ENCODE data around the gene ENAM.

Gene ENAM

DNA sequence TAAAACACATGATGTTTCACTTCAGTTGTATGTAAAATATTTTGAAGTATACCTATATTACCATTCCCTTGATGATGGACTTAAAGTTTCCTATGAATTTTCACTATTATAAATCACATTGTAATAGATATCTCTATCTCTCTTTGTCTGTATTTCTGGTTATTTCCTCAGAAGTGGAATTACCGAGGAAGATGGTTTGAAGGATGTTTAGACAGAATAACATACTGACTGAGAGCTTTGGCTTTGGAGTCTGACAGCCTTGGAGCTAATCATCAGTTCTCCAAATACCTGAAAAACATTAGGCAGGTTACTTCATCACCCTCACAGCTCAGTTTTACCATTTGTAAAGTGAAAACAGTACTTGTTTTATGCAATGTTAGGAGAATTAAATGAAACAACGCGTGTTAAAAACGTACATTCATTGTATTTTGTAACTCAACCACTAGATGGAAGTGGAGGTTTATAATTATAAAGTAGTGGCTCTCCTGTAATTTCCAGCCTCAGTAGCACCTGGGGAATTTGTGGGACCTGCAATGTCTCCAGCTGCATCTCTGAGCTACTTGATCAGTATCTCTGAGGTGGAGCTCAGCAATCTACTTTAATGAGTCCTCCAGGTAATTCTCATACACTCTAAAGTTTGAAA lies 23.4 kb downstream of the ENAM start:
- no peak overlapping the region for H2AFZ ChIP-seq (ENCODE audit: low read length)
- H3K79me2 ChIP-seq (ENCODE audit: insufficient read depth, low read length) = no peaks in the 10 kb centered on the region
- H4K20me1 ChIP-seq (ENCODE audit: insufficient read depth, low read length) = no peaks in the 10 kb centered on the region
- no peaks in the 10 kb centered on the region for H3K9me2 ChIP-seq (ENCODE audit: low read depth, low read length)
- peak; percentile 49 for TF ChIP-seq CTCF (IDR thresholded peaks at IDR 0.05; ENCODE audit: low read length)
- no peak for TF ChIP-seq EZH2 (IDR thresholded peaks at IDR 0.05; ENCODE audit: borderline replicate concordance, low read length)
- no peak overlapping the region for H3K9ac ChIP-seq (ENCODE audit: low read length)
- peaks cover 67% of the 10 kb centered on the region for H3K4me1 ChIP-seq (ENCODE audit: insufficient read depth, low read length, severe bottlenecking)
- H3F3A ChIP-seq (ENCODE audit: insufficient read depth, low read length) = peaks cover 46% of the 10 kb centered on the region
- H3K4me3 ChIP-seq (ENCODE audit: low read depth, low read length, poor library complexity, severe bottlenecking) = no peak overlapping the region
- peak overlapping the region; percentile 70 for H3K27ac ChIP-seq (ENCODE audit: low read depth, low read length, poor library complexity, severe bottlenecking)
- no peaks in the 10 kb centered on the region for H3K9me3 ChIP-seq (ENCODE audit: low read length)
- peak overlapping the region; percentile 7; the same call in 1 of the 2 replicates for H3K4me2 ChIP-seq (ENCODE audit: low read length)
- no peaks in the 10 kb centered on the region for H3K27me3 ChIP-seq (ENCODE audit: insufficient read depth, low read length)
- H3K36me3 ChIP-seq (ENCODE audit: insufficient read depth, low read length) = peaks cover 57% of the 10 kb centered on the region

- peaks cover 84% of the 10 kb centered on the region for H3K4me1 ChIP-seq (ENCODE audit: insufficient read depth, low read length, severe bottlenecking)
- peaks cover 23% of the 10 kb centered on the region for H3K79me2 ChIP-seq (ENCODE audit: insufficient read depth, low read length)
- TF ChIP-seq CTCF (IDR thresholded peaks at IDR 0.05; ENCODE audit: low read length) = no peak
- no peak for TF ChIP-seq EZH2 (IDR thresholded peaks at IDR 0.05; ENCODE audit: borderline replicate concordance, low read length)
- H2AFZ ChIP-seq (ENCODE audit: low read length) = no peak overlapping the region
- peaks cover 57% of the 10 kb centered on the region for H3F3A ChIP-seq (ENCODE audit: insufficient read depth, low read length)
- H3K27ac ChIP-seq (ENCODE audit: low read depth, low read length, poor library complexity, severe bottlenecking) = peak overlapping the region; percentile 70
- H3K4me3 ChIP-seq (ENCODE audit: low read depth, low read length, poor library complexity, severe bottlenecking) = no peak overlapping the region
- H3K27me3 ChIP-seq (ENCODE audit: insufficient read depth, low read length) = no peaks in the 10 kb centered on the region
- no peak overlapping the region for H3K9ac ChIP-seq (ENCODE audit: low read length)
- H3K36me3 ChIP-seq (ENCODE audit: insufficient read depth, low read length) = peaks cover 81% of the 10 kb centered on the region
- no peak overlapping the region for H3K4me2 ChIP-seq (ENCODE audit: low read length)
- no peaks in the 10 kb centered on the region for H3K9me3 ChIP-seq (ENCODE audit: low read length)
- H4K20me1 ChIP-seq (ENCODE audit: insufficient read depth, low read length) = no peaks in the 10 kb centered on the region
- H3K9me2 ChIP-seq (ENCODE audit: low read depth, low read length) = no peaks in the 10 kb centered on the region
Observed at GRCh38 chr4:70654605-70655011, 26.1 kb downstream of the ENAM start.

DNA sequence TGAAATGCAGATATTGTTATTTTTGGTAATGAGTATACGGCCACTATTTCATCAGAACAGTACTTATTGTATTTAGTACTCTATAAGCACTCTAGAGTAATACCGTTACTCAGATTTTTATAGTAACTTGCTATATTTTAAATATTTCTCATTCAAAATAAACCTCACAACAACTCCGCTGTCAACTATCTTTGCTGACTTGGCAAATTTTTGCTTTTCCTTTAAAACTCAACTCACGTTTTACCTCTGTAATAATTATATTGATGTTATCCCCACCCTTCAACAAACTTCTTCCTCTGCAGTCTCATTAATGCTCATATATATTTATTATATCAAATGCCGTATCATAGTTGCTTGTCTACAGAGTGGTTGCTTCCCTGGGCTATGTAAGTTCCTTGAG lies 28.8 kb downstream of the ENAM start:
- H3K79me2 ChIP-seq (ENCODE audit: insufficient read depth, low read length) = peaks cover 49% of the 10 kb centered on the region
- H3K4me2 ChIP-seq (ENCODE audit: low read length) = peak overlapping the region; percentile 61
- no peaks in the 10 kb centered on the region for H4K20me1 ChIP-seq (ENCODE audit: insufficient read depth, low read length)
- H3K36me3 ChIP-seq (ENCODE audit: insufficient read depth, low read length) = peaks cover 98% of the 10 kb centered on the region
- TF ChIP-seq CTCF (IDR thresholded peaks at IDR 0.05; ENCODE audit: low read length) (no peak), EZH2 (IDR thresholded peaks at IDR 0.05; ENCODE audit: borderline replicate concordance, low read length) (no peak)
- peak overlapping the region; percentile 55 for H3K27ac ChIP-seq (ENCODE audit: low read depth, low read length, poor library complexity, severe bottlenecking)
- no peaks in the 10 kb centered on the region for H3K9me3 ChIP-seq (ENCODE audit: low read length)
- H3F3A ChIP-seq (ENCODE audit: insufficient read depth, low read length) = peaks cover 54% of the 10 kb centered on the region
- H3K9ac ChIP-seq (ENCODE audit: low read length) = no peak overlapping the region
- peaks cover 93% of the 10 kb centered on the region for H3K4me1 ChIP-seq (ENCODE audit: insufficient read depth, low read length, severe bottlenecking)
- no peaks in the 10 kb centered on the region for H3K27me3 ChIP-seq (ENCODE audit: insufficient read depth, low read length)
- no peak overlapping the region for H2AFZ ChIP-seq (ENCODE audit: low read length)
- H3K4me3 ChIP-seq (ENCODE audit: low read depth, low read length, poor library complexity, severe bottlenecking) = peak overlapping the region; percentile 97
- H3K9me2 ChIP-seq (ENCODE audit: low read depth, low read length) = no peaks in the 10 kb centered on the region

Measured in OCI-LY1 (cell line).